GM13976 (cell line): ENCODE results near the gene ACAA2.

Experiments
- DNase-seq: peaks from one replicate; pipeline ENCODE4 v3.0.0; 2012; ENCODE audit warnings: low spot score
- CTCF ChIP-seq: IDR thresholded peaks from 2 replicates; pipeline ENCODE4 v1.5.1; 2012; ENCODE audit warnings: borderline replicate concordance, mild to moderate bottlenecking; ENCODE audit not compliant: insufficient read depth; ENCODE audit errors: extremely low read depth, missing control alignments, control extremely low read depth
- in situ Hi-C: fragments of 300-500 bp; cut with MboI; formaldehyde crosslinking; loops from one replicate; pipeline ENCODE4 v1.12.0; 2022; ENCODE audit warnings: low sequenced_read_pairs, mixed read lengths, inconsistent platforms; ENCODE audit not compliant: unreplicated experiment

ACAA2 gene

GRCh38 chr18:49832221-49832647 lies 18.9 kb upstream of the ACAA2 start:
- no peak for DNase-seq
- TF ChIP-seq CTCF = no peak
- in situ Hi-C loops = no loop called here

- no peak for TF ChIP-seq CTCF
- in situ Hi-C loops = no loop called here
- no peak for DNase-seq
These were observed 14.7 kb upstream of the ACAA2 start for GRCh38 chr18:49827996-49828395.

GRCh38 chr18:49819823-49820671 lies 6.7 kb upstream of the ACAA2 start:
- in situ Hi-C loops = no loop called here
- TF ChIP-seq CTCF = no peak
- no peak for DNase-seq

- DNase-seq = no peak
- in situ Hi-C loops = no loop called here
- TF ChIP-seq CTCF = no peak
These were observed 5.8 kb upstream of the ACAA2 start for GRCh38 chr18:49819071-49819662.

GRCh38 chr18:49817947-49818346 lies 4.6 kb upstream of the ACAA2 start:
- TF ChIP-seq CTCF = no peak
- in situ Hi-C loops = no loop called here
- no peak for DNase-seq

- TF ChIP-seq CTCF = no peak
These were observed 2.6 kb upstream of the ACAA2 start for GRCh38 chr18:49815927-49816326.

More at GRCh38 chr18:49815927-49816326, 2.6 kb upstream of the ACAA2 start:
- in situ Hi-C loops = no loop called here
- DNase-seq = no peak
